A549 treated with AZD9567 at 1 μM for 4 hours (cell line): ENCODE results near the gene NUP50. TPM values are rescaled to one million over a fixed set of nuclear protein-coding genes. Genes with fewer than 3 reads are reported as not detected.

Experiments
- total RNA-seq: library from RNA; stranded (reverse); fragments of 200-300 nt; extraction: Qiagen RNA extraction; gene quantifications from 5 replicates; pipeline ENCODE4 v1.2.3, GENCODE V29; 2022; ENCODE audit not compliant: insufficient read depth

NUP50 gene
- 25.2 to 31.5 TPM (median 29.7 TPM) in 5 replicates for total RNA-seq

DNA sequence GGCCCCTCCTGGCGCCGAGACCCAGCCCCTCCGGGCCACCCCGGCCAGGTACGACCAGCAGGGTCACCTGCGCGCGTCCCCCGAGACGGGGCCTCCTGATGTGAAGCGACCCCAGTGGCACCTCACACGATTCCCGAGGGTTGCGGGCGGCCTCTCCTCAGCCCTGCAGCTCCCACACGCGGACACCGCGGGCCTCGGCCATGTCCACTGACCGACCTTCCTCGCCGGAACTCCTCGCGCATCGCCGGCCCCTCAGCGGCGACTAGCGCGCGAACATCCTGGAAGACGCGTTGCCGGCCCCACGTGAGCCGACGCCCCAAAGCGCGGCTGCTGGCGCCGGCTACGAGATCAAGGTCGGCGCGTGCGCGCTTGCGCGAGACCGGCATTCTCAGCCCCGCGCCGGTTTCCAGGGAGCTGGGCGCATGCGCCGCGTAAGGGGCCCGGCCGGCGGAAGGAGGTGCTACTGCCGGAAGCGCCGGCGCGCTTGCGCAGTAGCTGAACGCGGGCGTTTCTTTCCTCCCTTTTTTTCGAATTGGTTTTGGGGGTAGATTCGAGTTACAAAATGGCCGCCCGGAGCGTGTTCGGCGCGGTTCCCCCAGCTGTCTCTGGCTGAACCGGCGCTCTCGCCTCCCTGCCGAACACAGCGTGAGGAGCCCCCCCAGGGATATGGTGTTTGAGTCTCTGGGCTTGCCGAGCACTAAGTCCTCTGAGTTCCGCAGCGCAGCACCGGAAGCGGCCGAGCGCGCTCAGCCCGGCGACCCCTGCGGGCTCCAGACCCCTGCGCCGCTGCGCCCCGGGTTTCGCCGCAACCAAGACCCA is at the start of gene NUP50:
Gene NUP50, plus strand, starts transcription at position 475 of the 819 bp plus-strand sequence. CDS start 4,253 bp downstream, outside the sequence.

Other genes starting within 250 kb of the NUP50 start
- 0.67 to 1.1 TPM (median 0.90 TPM) in 4 of 5 replicates, not detected in the other for gene PHF21B, start 153.9 kb upstream of the NUP50 start, total RNA-seq
- gene KIAA0930, start 77.0 kb downstream of the NUP50 start, total RNA-seq: 60.6 to 80.2 TPM (median 74.7 TPM) in 5 replicates
- gene UPK3A, start 121.0 kb downstream of the NUP50 start, total RNA-seq: not detected in 5 replicates
- gene FAM118A, start 146.0 kb downstream of the NUP50 start, total RNA-seq: 6.4 to 12.1 TPM (median 10.7 TPM) in 5 replicates
- gene SMC1B, start 249.7 kb downstream of the NUP50 start, total RNA-seq: 0.02 TPM in 1 of 5 replicates, not detected in the others
- 1.4 to 8.3 TPM (median 1.8 TPM) in 5 replicates for gene RIBC2, start 249.8 kb downstream of the NUP50 start, total RNA-seq